ENCODE results near the gene RIMBP3C.
"Not testable (repeated sequence)": the region's sequence is repeated elsewhere in the genome, so short reads cannot be mapped to it uniquely, and the experiment has no call there.

RIMBP3C gene

GRCh38 chr22:21573750-21574494, 22.7 kb upstream of the RIMBP3C start:
- no peak for DNase-seq (ENCODE audit: low spot score)

GRCh38 chr22:21573293-21573734, 22.1 kb upstream of the RIMBP3C start:
- DNase-seq (ENCODE audit: low spot score): no peak

DNA sequence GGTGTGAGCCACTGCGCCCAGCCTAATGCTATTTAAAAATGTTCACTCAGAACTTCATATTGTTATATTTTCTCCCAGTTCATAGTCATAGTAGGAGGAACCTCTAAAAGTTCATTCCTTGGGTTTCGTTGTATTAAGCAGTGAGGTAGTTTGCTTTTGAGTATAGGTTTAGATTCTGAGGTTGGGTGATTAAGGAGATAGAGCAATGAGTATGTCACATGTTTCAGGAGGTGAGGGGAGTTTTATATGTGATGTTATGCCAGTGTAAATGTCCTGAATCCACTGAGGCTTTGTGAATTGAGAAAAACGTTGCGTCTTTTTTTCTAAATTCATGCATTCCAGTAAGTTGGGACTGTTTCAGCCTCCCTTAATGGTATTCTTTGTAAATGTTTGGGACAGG, 20.4 kb upstream of the RIMBP3C start:
- no peak for DNase-seq (ENCODE audit: low spot score)

- DNase-seq (ENCODE audit: low spot score): no peak
Measured at GRCh38 chr22:21570398-21570797, 19.1 kb upstream of the RIMBP3C start.

GRCh38 chr22:21569459-21570170, 18.4 kb upstream of the RIMBP3C start:
- DNase-seq (ENCODE audit: low spot score): no peak

DNA sequence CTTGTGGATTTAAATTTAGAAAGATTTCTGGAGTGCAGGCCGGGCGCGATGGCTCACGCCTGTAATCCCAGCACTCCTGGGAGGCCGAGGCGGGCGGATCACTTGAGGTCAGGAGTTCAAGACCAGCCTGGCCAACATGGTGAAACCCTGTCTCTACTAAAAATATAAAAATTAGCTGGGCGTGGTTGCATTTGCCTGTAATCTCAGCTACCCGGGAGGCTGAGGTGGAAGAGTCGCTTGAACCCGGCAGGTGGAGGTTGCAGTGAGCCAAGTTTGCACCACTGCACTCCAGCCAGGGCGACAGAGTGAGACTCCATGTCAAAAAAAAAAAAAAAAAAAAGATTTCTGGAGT, 17.8 kb upstream of the RIMBP3C start:
- not testable (repeated sequence) for DNase-seq (ENCODE audit: low spot score)

- peak; percentile 32 for DNase-seq (ENCODE audit: low spot score)
Measured at GRCh38 chr22:21568347-21569075, 17.2 kb upstream of the RIMBP3C start.

DNA sequence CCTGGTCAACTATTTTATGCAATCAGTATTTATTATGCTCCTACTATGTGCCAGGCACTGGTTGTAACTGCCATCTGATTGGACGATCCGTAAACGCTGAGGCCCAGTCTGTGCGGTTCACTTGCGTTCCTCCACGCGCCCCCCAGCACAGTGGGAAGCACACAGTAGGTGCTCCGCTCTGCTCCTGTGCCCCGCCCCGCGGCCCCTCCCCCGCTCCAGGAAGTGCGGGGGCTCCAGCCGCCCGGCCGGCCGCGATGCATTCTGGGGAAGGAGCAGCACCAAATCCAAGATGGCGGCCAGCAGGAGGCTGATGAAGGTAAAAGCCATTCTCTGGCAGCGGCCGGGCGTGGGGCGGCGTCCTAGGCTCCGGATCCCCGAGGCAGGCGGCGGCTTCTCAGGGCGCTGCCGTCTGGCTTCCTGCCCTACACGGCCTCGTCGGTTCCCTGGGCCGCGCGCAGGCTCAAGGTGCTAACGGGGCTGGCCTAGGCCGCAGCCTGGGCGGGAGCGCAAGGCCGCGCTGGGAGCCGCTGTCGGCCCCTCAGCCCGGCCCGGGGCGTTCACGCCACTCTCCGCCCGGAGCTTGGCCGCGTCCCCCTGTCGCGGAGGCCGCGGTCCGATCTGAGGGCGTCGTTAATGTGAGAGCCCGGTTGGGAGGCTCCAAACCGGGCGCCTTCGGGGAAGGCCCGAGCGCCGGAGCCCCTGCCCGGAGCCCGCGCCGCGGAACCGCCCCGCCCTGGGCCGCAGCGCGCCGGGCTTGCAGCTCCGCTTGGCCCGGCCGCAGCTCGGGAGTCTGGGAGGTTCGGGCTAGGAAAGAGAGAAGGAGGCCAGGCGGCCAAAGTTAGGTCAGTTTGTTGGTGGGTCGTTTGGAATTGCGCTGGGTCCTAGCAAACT, 16.4 kb upstream of the RIMBP3C start, which contains the start of gene UBE2L3:
Gene UBE2L3, plus strand, starts transcription at position 259 of the 891 bp plus-strand sequence. Its CDS starts 31 bp downstream, at position 290.
- peak; percentile 88 for DNase-seq (ENCODE audit: low spot score)

DNA sequence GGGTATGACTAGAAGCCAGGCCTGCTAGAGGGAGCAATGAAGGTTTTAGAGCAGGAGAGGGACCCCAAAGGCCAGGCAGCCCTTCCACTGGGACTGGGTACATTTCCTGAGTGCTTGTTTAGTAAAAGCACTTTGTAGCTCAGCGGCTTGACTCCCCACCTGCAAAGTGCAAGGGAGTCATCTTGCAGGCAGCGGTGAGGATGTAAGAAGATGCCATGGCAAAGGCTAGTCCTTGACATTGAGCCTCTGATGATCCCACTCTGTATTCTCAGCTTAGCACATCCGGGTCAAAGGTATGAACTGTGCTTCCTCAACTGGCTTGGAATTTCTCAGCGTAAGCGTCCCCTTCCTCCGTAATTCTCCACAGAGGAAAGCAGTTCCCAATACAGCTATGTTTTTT, 13.2 kb upstream of the RIMBP3C start:
- no peak for DNase-seq (ENCODE audit: low spot score)

DNA sequence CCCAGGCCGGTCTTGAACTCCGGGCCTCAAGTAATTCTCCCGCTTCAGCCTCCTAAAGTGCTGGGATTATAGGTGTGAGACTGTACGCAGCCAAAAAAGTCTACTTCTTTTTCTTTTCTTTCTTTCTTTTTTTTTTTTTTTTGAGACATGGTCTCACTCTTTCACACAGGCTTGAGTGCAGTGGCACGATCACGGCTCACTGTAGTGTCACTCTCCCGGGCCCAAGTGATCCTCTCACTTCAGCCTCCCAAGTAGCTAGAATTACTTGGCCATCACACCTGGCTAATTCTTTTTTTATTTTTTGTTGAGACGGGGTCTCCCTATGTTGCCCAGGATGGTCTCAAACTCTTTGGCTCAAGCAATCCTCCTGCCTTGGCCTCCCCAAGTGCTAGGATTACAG, 12.7 kb upstream of the RIMBP3C start:
- no peak for DNase-seq (ENCODE audit: low spot score)

DNA sequence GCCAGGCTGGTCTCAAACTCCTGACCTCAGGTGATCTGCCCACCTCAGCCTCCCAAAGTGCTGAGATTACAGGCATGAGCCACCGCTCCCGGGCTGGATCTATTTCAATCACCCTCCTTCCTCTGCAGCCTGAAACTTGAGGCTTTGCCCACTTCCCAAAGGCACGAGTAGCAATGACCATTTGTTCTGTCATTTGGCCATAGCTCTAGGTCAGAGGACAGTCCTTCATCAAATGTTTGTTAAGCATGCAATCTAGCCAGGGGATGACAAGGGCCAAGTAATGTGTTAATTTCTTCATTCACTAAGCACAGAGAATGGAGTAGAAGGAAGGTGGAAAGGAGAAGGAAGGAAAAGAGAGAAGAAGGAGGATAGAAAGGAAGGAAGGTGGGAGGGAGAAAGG, 9.4 kb upstream of the RIMBP3C start:
- not testable (repeated sequence) for DNase-seq (ENCODE audit: low spot score)

- not testable (repeated sequence) for DNase-seq (ENCODE audit: low spot score)
Measured at GRCh38 chr22:21559345-21560125, 8.3 kb upstream of the RIMBP3C start.

DNA sequence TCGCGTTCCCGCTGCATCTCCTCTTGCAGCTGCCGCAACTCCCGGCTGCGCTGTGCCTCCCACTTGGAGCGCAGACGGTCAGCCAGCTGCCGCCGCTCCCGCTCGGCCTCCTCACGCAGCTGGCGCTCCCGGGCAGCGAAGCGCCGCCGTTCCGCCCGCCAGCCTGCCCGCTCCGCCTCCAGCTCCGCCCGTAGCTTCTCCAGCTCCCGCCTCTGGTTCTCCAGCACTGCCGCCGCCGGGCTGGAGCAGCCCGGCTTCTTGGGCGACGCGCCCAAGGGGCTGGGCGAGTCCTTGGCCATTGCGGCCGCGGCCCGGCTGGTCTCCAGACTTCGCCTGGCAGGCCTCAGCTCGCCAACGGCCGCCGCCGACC, 598 bp downstream of the RIMBP3C start:
- not testable (repeated sequence) for DNase-seq (ENCODE audit: low spot score)

DNA sequence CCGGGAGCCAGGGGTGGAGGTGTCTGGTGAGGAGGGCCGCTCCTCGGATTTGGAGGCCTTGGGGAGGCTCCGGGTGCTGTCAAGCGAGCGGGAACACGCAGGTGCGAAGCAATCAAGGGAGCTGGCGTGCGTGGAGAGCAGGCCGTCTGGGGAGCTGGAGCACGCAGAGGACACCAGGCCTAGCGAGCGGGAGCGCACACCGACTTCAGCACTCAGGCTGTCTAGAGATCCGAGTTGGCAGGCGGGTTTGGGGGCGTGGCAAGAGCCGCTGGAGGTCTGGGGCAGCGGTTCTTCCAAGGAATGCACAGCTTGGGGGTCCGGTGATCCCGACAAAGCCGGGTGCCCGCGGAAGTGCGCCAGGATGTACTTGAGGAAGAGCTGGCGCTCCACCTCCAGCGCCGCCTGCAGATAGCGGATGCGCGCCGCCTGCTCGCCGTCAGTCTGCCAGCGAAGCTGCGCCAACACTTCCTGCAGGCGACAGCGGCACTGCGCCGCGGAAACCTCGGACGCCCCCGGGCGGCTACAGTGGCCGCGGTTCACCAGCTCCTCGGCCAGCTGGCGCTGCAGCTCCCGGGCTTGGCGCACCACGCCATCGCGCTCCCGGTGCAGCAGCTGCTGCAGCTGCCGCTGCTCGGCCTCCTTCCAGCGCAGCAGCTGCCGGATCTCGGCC, 1.1 kb downstream of the RIMBP3C start:
- not testable (repeated sequence) for DNase-seq (ENCODE audit: low spot score)

DNA sequence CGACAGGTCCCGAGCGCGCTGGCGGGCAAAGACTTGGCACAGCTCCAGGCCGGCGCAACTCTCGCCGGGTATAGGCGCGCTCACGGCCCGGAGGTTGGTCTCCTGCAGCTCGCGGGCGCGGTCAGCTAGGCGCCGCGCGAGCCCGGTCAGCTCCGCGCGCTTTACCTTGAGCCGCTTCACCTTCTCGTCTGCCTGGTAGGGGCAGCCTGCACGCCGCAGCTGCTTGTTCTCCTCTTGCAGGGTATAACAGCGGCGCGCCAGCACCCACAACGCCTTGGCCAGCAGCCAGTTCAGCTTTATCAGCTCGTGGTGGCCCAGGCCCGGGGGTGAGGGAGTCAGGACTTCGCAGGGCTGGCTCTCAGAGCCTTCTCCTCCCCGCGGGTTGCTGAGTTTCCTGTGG, 1.7 kb downstream of the RIMBP3C start:
- not testable (repeated sequence) for DNase-seq (ENCODE audit: low spot score)

GRCh38 chr22:21544432-21545322, 6.6 kb downstream of the RIMBP3C start:
- DNase-seq (ENCODE audit: low spot score): not testable (repeated sequence)

- not testable (repeated sequence) for DNase-seq (ENCODE audit: low spot score)
Measured at GRCh38 chr22:21539862-21540261, 11.4 kb downstream of the RIMBP3C start.

DNA sequence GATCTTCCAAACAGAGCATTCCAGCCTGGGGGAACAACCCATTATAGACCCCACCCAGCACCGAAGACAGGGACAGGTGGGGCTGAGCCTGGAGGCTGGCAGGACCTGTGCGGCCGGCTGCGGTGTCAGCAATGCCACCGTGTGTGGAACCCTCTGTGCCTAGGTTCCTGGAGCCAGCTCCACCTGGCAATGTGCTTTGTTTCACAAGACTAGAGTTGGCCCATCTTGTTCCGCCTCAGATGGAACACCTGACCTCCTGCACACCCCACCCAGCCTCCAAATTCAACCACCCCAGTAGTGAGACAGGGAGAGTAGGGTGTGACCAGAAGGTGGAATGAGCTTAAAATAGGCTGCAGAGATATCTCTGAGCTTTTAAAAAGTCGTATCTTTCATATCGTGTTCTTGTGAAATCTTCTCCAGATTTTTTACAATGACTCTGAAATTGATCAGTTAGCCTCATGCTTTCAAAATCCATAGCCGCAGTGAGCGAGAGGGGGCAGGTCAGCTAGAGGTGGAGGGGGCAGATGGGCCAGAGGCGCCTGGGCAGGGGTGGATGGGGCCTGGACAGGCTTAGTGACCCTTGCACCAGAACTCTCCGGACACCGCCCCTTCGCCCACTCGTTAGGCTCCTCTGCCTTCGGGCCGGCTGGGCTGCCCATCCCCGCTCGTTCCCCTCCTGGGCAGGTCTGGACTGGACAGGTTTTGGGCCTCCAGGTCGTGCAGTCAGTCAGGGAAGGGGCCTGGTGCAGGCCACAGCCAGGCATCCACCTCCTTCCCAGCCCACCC, 18.2 kb downstream of the RIMBP3C start:
- not testable (repeated sequence) for DNase-seq (ENCODE audit: low spot score)
